ENCODE results near the gene ZDHHC14.
"Not testable (repeated sequence)": the region's sequence is repeated elsewhere in the genome, so short reads cannot be mapped to it uniquely, and the experiment has no call there.

ZDHHC14 gene

GRCh38 chr6:157408427-157408826 is 27.4 kb downstream of the ZDHHC14 start:
- not testable (repeated sequence) for DNase-seq

- no peak for DNase-seq
These were observed 29.1 kb downstream of the ZDHHC14 start for GRCh38 chr6:157410045-157410444.

- no peak for DNase-seq
These were observed 30.4 kb downstream of the ZDHHC14 start for GRCh38 chr6:157411368-157411767.

GRCh38 chr6:157412791-157413190 is 31.8 kb downstream of the ZDHHC14 start:
- no peak for DNase-seq

GRCh38 chr6:157420497-157420896 is 39.5 kb downstream of the ZDHHC14 start:
- DNase-seq = no peak

- DNase-seq = no peak
These were observed 43.6 kb downstream of the ZDHHC14 start for GRCh38 chr6:157424491-157425020.

GRCh38 chr6:157427969-157428368 is 47.0 kb downstream of the ZDHHC14 start:
- DNase-seq = no peak

GRCh38 chr6:157428427-157429202 is 47.6 kb downstream of the ZDHHC14 start:
- DNase-seq = no peak

GRCh38 chr6:157429248-157429647 is 48.3 kb downstream of the ZDHHC14 start:
- DNase-seq = no peak

GRCh38 chr6:157430834-157431233 is 49.8 kb downstream of the ZDHHC14 start:
- DNase-seq = no peak

GRCh38 chr6:157432231-157432891 is 51.4 kb downstream of the ZDHHC14 start:
- DNase-seq = no peak

GRCh38 chr6:157432892-157433265 is 51.9 kb downstream of the ZDHHC14 start:
- DNase-seq = no peak

- DNase-seq = no peak
These were observed 52.7 kb downstream of the ZDHHC14 start for GRCh38 chr6:157433678-157434081.

- DNase-seq = no peak
These were observed 53.5 kb downstream of the ZDHHC14 start for GRCh38 chr6:157434349-157435033.

- DNase-seq = no peak
These were observed 55.4 kb downstream of the ZDHHC14 start for GRCh38 chr6:157436219-157436943.

- no peak for DNase-seq
These were observed 56.0 kb downstream of the ZDHHC14 start for GRCh38 chr6:157436944-157437336.

- DNase-seq = no peak
These were observed 57.7 kb downstream of the ZDHHC14 start for GRCh38 chr6:157438611-157439111.

- no peak for DNase-seq
These were observed 59.2 kb downstream of the ZDHHC14 start for GRCh38 chr6:157440171-157440570.

GRCh38 chr6:157442291-157442690 is 61.3 kb downstream of the ZDHHC14 start:
- no peak for DNase-seq

- DNase-seq = no peak
These were observed 62.2 kb downstream of the ZDHHC14 start for GRCh38 chr6:157443066-157443800.

GRCh38 chr6:157445277-157446009 is 64.5 kb downstream of the ZDHHC14 start:
- DNase-seq = no peak

All from CD4-positive, alpha-beta T cell treated with Interleukin-1 beta for 1 hour (primary cell).